ENCODE measurements around the gene SPOCK1.

- TF ChIP-seq TARDBP (IDR thresholded peaks at IDR 0.05) (no peak), SP1 (IDR thresholded peaks at IDR 0.05) (no peak), FOXM1 (IDR thresholded peaks at IDR 0.05; ENCODE audit: borderline replicate concordance) (no peak), SUZ12 (IDR thresholded peaks at IDR 0.05) (no peak), ELF4 (IDR thresholded peaks at IDR 0.05) (no peak), L3MBTL2 (conservative IDR thresholded peaks at IDR 0.05) (no peak), PKNOX1 (IDR thresholded peaks at IDR 0.05) (no peak), NFRKB (IDR thresholded peaks at IDR 0.05) (no peak), FOXA1 (IDR thresholded peaks at IDR 0.05) (no peak)
Measured at GRCh38 chr5:137478043-137478442, 21.1 kb downstream of the SPOCK1 start.

Measured in HEK293T (cell line).